ENCODE measurements around the gene ADCY2.

Gene ADCY2

DNA sequence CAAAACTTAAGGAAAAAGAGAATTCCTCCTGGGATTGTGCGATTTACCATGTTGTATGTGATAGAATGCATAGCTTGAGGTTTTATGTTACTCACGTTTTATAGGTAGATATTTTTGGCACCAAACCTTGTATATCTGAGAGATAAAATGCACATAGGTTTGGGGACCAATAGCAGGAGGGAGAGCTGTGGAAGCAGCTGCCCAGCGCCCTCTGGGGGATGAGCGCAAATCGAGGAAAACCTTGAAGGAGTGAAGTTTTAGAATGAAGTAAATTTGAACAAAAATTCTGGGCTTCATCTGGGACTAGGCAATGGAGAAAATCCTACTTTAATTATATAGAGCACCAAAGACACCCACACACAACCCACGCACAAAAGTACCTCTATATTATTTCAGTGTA is 197.0 kb downstream of the ADCY2 start:
- TF ChIP-seq, protein P1, sequence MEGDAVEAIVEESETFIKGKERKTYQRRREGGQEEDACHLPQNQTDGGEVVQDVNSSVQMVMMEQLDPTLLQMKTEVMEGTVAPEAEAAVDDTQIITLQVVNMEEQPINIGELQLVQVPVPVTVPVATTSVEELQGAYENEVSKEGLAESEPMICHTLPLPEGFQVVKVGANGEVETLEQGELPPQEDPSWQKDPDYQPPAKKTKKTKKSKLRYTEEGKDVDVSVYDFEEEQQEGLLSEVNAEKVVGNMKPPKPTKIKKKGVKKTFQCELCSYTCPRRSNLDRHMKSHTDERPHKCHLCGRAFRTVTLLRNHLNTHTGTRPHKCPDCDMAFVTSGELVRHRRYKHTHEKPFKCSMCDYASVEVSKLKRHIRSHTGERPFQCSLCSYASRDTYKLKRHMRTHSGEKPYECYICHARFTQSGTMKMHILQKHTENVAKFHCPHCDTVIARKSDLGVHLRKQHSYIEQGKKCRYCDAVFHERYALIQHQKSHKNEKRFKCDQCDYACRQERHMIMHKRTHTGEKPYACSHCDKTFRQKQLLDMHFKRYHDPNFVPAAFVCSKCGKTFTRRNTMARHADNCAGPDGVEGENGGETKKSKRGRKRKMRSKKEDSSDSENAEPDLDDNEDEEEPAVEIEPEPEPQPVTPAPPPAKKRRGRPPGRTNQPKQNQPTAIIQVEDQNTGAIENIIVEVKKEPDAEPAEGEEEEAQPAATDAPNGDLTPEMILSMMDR (IDR thresholded peaks at IDR 0.05; ENCODE audit: insufficient read depth, low read depth, low read length, missing control alignments), result no peak
- no peak for DNase-seq (ENCODE audit: low read depth)
- H3K4me3 ChIP-seq (ENCODE audit: low read length), result no peak overlapping the region

DNA sequence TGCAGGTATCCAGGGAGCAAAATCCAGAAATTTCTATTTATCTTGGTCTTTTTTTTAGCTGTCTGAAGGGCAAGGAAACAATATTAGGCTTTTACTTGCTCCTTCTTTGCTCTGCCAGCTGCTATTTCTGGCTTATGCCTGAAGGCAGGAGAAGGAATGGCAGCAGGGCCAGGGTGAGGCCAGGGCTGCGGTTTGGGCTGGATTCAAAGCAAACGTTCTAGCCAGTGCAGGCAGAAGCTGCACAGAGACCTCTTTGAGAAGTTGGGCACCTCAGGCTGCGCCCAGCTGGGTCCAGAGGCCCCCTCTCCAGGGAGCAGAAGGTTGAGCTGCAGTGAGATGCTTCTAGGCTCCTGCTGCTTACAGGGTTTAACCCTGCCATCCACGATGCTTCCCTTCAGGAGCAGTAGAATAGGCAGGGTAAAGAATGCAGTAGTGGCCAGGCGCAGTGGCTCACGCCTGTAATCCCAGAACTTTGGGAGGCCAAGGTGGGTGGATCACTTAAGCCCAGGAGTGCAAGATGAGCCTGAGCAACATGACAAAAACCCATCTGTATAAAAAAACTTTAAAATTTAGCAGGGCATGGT is 201.2 kb downstream of the ADCY2 start:
- TF ChIP-seq, protein P1 (IDR thresholded peaks at IDR 0.05; ENCODE audit: insufficient read depth, low read depth, low read length, missing control alignments), result no peak
- DNase-seq (ENCODE audit: low read depth), result no peak
- no peak overlapping the region for H3K4me3 ChIP-seq (ENCODE audit: low read length)

- DNase-seq (ENCODE audit: low read depth), result no peak
- no peak overlapping the region for H3K4me3 ChIP-seq (ENCODE audit: low read length)
- TF ChIP-seq, protein P1 (IDR thresholded peaks at IDR 0.05; ENCODE audit: insufficient read depth, low read depth, low read length, missing control alignments), result no peak
Measured at GRCh38 chr5:7606840-7607465, 211.0 kb downstream of the ADCY2 start.

- TF ChIP-seq, protein P1 (IDR thresholded peaks at IDR 0.05; ENCODE audit: insufficient read depth, low read depth, low read length, missing control alignments), result no peak
- H3K4me3 ChIP-seq (ENCODE audit: low read length), result no peak overlapping the region
- no peak for DNase-seq (ENCODE audit: low read depth)
Measured at GRCh38 chr5:7608772-7609171, 212.8 kb downstream of the ADCY2 start.

- no peak for DNase-seq (ENCODE audit: low read depth)
- no peak overlapping the region for H3K4me3 ChIP-seq (ENCODE audit: low read length)
- TF ChIP-seq, protein P1 (IDR thresholded peaks at IDR 0.05; ENCODE audit: insufficient read depth, low read depth, low read length, missing control alignments), result no peak
Measured at GRCh38 chr5:7609726-7610125, 213.8 kb downstream of the ADCY2 start.

- no peak overlapping the region for H3K4me3 ChIP-seq (ENCODE audit: low read length)
- TF ChIP-seq, protein P1 (IDR thresholded peaks at IDR 0.05; ENCODE audit: insufficient read depth, low read depth, low read length, missing control alignments), result no peak
- DNase-seq (ENCODE audit: low read depth), result no peak
Measured at GRCh38 chr5:7610531-7611177, 214.7 kb downstream of the ADCY2 start.

Data from epithelial cell of esophagus (primary cell).